Mucosa of rectum (tissue), 2 donors: ENCODE data around the gene UQCR11.

ENCODE experiments used
- H3K27ac ChIP-seq, 2 donors: one replicate each; pipeline ENCODE4 v1.7.0; 2013; ENCODE audit warnings: inconsistent platforms in 2 of 2, low read depth in 2 of 2, low read length in 2 of 2
- H3K27me3 ChIP-seq, 2 donors: one replicate each; pipeline ENCODE4 v1.7.0; 2013; ENCODE audit warnings: low read length in 2 of 2; ENCODE audit not compliant: control insufficient read depth in 2 of 2, insufficient read depth in 2 of 2
- H3K36me3 ChIP-seq, 2 donors: one replicate each; pipeline ENCODE4 v1.7.0; 2013; ENCODE audit warnings: low read length in 2 of 2; ENCODE audit not compliant: control insufficient read depth in 2 of 2, insufficient read depth in 2 of 2
- H3K4me1 ChIP-seq, 2 donors: one replicate each; pipeline ENCODE4 v1.7.0; 2013; ENCODE audit warnings: low read length in 2 of 2, mild to moderate bottlenecking in 1 of 2; ENCODE audit not compliant: control insufficient read depth in 2 of 2, insufficient read depth in 2 of 2
- H3K4me3 ChIP-seq, 2 donors: one replicate each; pipeline ENCODE4 v1.7.0; 2013; ENCODE audit warnings: low read length in 2 of 2
- H3K9ac ChIP-seq, 2 donors: one replicate each; pipeline ENCODE4 v1.7.0; 2013; ENCODE audit warnings: low read length in 2 of 2, low read depth in 1 of 2, mild to moderate bottlenecking in 1 of 2
- H3K9me3 ChIP-seq, 2 donors: one replicate each; pipeline ENCODE4 v1.7.0; 2013; ENCODE audit warnings: low read length in 2 of 2; ENCODE audit not compliant: control insufficient read depth in 2 of 2
- donor health status: healthy.
- donor health status: Normal muscosa, but diverticular disease.

Gene UQCR11

GRCh38 chr19:1634242-1634937 lies 29.1 kb upstream of the UQCR11 start:
- Histone ChIP-seq H3K9ac (no peak overlapping the region), H3K36me3 (peaks cover 8 to 25% of the 10 kb centered on the region in 2 donors), H3K27me3 (no peaks in the 10 kb centered on the region), H3K9me3 (no peaks in the 10 kb centered on the region), H3K27ac (no peak overlapping the region), H3K4me3 (no peak overlapping the region), H3K4me1 (peaks cover 6 to 16% of the 10 kb centered on the region in 2 donors)

DNA sequence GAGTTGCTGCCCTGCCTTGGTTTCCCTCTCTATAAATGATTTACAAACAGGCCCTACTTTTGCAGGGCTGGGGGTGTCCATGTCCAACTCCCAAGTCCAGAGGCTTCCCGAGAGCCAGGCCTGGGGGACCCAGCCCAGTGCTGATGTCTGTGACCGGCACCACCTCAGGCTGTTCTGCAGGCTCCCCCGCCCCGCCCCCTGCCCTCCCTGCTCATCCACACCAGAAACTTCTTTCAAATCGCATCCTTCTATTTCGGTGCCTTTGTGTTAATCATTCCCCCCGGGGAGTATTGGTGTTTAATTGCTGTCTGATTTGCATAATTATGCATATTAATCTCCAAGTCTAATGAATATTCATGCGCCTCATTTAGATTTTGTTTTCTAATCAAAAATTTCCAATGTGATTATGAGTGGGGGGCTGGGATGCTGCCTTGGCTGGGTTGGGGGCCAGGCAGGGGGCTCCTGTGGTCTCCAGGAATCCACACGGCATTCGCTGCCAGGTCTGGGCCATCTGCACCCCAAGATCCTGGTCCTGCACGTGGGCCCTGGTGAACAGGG lies 28.1 kb upstream of the UQCR11 start:
- peak overlapping the region; percentile 87 to 91 for H3K27ac ChIP-seq
- H3K4me3 ChIP-seq: no peak overlapping the region
- H3K9me3 ChIP-seq: no peaks in the 10 kb centered on the region
- peaks cover 6 to 16% of the 10 kb centered on the region in 2 donors for H3K4me1 ChIP-seq
- H3K9ac ChIP-seq: peak overlapping the region in 1 of 2 donors; percentile 57
- H3K36me3 ChIP-seq: peaks cover 8 to 18% of the 10 kb centered on the region in 2 donors
- H3K27me3 ChIP-seq: no peaks in the 10 kb centered on the region

DNA sequence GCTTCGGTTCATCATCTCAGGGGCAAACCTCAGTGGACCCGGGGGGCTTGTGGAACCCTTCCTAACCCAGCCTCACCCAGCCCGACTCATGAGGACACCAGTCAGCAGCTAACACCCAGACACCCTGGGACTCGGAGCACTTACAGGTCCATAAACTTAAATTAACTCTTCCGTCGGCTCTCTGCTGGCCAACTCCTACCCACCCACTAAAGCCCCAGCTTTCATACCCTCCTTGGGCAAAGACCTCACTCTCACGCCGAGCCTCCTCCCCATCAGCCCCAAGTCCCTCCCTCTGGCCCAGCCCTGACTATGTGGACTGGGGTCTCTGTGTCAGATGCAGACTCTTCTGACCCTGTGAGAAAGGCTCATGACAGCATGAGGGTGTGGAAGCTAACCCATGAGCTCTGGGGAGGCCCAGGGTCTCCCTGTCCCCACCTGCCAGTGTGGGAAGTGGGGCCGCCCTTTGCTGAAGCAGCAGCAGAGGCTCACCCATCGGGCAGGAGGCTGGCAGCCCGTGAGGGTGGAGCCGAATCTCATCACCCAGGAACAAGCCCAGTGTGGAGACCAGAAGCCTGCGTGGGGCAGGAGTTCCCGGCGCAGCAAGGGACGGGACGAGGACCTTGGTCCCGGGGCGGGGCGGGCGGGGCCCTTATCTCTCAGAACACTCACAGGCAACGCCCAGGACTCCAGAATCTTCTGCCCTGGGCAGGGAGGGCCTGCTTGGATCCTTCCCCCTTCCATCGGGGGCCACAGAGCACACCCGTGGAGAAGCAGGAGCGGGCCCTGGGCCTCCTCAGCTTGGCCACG lies 27.4 kb upstream of the UQCR11 start:
- H3K27me3 ChIP-seq: no peaks in the 10 kb centered on the region
- peak overlapping the region; percentile 87 to 91 for H3K27ac ChIP-seq
- H3K9me3 ChIP-seq: no peaks in the 10 kb centered on the region
- peak overlapping the region in 1 of 2 donors; percentile 57 for H3K9ac ChIP-seq
- no peak overlapping the region for H3K4me3 ChIP-seq
- peaks cover 6 to 16% of the 10 kb centered on the region in 2 donors for H3K4me1 ChIP-seq
- H3K36me3 ChIP-seq: peaks cover 8 to 15% of the 10 kb centered on the region in 2 donors

- H3K9me3 ChIP-seq: no peaks in the 10 kb centered on the region
- peaks cover 6 to 16% of the 10 kb centered on the region in 2 donors for H3K4me1 ChIP-seq
- no peaks in the 10 kb centered on the region for H3K27me3 ChIP-seq
- H3K36me3 ChIP-seq: peaks cover 10 to 15% of the 10 kb centered on the region in 2 donors
- no peak overlapping the region for H3K9ac ChIP-seq
- H3K27ac ChIP-seq: no peak overlapping the region
- no peak overlapping the region for H3K4me3 ChIP-seq
These were observed 26.4 kb upstream of the UQCR11 start for GRCh38 chr19:1631557-1632100.

DNA sequence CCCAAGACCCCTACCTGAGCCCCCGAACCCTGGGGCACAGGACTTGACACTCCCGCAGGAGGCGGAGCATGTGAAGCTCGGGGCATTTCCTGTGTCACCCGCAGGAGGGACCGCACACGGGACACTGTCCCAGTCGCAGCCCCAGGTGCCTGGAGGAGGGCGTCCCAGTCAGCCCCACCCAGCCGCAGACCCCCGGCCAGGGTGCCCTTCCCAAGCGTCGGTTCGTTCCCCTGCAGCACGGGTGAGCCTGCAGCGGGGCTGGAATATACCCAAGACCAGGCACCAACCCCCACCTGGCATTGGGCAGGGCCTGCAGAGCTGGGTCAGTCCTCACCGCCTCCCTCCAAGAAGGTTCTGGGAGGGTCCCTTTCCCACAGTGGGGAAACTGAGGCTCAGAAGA lies 25.5 kb upstream of the UQCR11 start:
- Histone ChIP-seq H3K27ac (no peak overlapping the region), H3K4me3 (no peak overlapping the region), H3K27me3 (no peaks in the 10 kb centered on the region), H3K9me3 (no peaks in the 10 kb centered on the region), H3K9ac (no peak overlapping the region), H3K36me3 (peaks cover 10 to 16% of the 10 kb centered on the region in 2 donors), H3K4me1 (peaks cover 6 to 16% of the 10 kb centered on the region in 2 donors)

- Histone ChIP-seq H3K9me3 (no peaks in the 10 kb centered on the region), H3K27ac (no peak overlapping the region), H3K36me3 (peaks cover 10 to 20% of the 10 kb centered on the region in 2 donors), H3K4me3 (no peak overlapping the region), H3K9ac (no peak overlapping the region), H3K4me1 (peaks cover 6 to 16% of the 10 kb centered on the region in 2 donors), H3K27me3 (no peaks in the 10 kb centered on the region)
These were observed 24.8 kb upstream of the UQCR11 start for GRCh38 chr19:1630012-1630411.

- H3K9me3 ChIP-seq: no peaks in the 10 kb centered on the region
- H3K27ac ChIP-seq: no peak overlapping the region
- peaks cover 7 to 18% of the 10 kb centered on the region in 2 donors for H3K36me3 ChIP-seq
- no peak overlapping the region for H3K4me3 ChIP-seq
- no peak overlapping the region for H3K9ac ChIP-seq
- peaks cover 6 to 16% of the 10 kb centered on the region in 2 donors for H3K4me1 ChIP-seq
- H3K27me3 ChIP-seq: no peaks in the 10 kb centered on the region
These were observed 24.1 kb upstream of the UQCR11 start for GRCh38 chr19:1629256-1629808.

GRCh38 chr19:1627194-1627593 lies 21.9 kb upstream of the UQCR11 start:
- H3K9ac ChIP-seq: no peak overlapping the region
- no peaks in the 10 kb centered on the region for H3K27me3 ChIP-seq
- no peak overlapping the region for H3K4me3 ChIP-seq
- H3K36me3 ChIP-seq: peaks cover 15 to 23% of the 10 kb centered on the region in 2 donors
- H3K4me1 ChIP-seq: peaks cover 0 to 1% of the 10 kb centered on the region in 2 donors
- no peak overlapping the region for H3K27ac ChIP-seq
- no peaks in the 10 kb centered on the region for H3K9me3 ChIP-seq

GRCh38 chr19:1626417-1627010 lies 21.3 kb upstream of the UQCR11 start:
- H3K27me3 ChIP-seq: no peaks in the 10 kb centered on the region
- H3K9me3 ChIP-seq: no peaks in the 10 kb centered on the region
- H3K9ac ChIP-seq: no peak overlapping the region
- H3K4me3 ChIP-seq: no peak overlapping the region
- H3K27ac ChIP-seq: no peak overlapping the region
- peaks cover 11 to 20% of the 10 kb centered on the region in 2 donors for H3K36me3 ChIP-seq
- H3K4me1 ChIP-seq: no peaks in the 10 kb centered on the region
